DOHH2 (cell line): Measurements from ENCODE around the gene NPEPL1.

Source experiments
- CTCF ChIP-seq: fragments of 200-600 bp; sonication (generic); IDR thresholded peaks from one replicate; pipeline ENCODE4 v1.5.1; 2014; ENCODE audit warnings: antibody characterized with exemption, mild to moderate bottlenecking, low read depth, low read length; ENCODE audit not compliant: poor library complexity, severe bottlenecking
- EZH2phosphoT487 ChIP-seq: fragments of 200-600 bp; sonication (generic); IDR thresholded peaks from 2 replicates; pipeline ENCODE4 v1.6.1; 2017; ENCODE audit warnings: borderline replicate concordance, mild to moderate bottlenecking, antibody characterized with exemption, low read length, moderate library complexity, mixed read lengths

- TF ChIP-seq CTCF, result no peak
- no peak for TF ChIP-seq EZH2phosphoT487
Observed at GRCh38 chr20:58682656-58683531, 9.7 kb upstream of the NPEPL1 start.
